ENCODE data around the gene KIF6.

DNA sequence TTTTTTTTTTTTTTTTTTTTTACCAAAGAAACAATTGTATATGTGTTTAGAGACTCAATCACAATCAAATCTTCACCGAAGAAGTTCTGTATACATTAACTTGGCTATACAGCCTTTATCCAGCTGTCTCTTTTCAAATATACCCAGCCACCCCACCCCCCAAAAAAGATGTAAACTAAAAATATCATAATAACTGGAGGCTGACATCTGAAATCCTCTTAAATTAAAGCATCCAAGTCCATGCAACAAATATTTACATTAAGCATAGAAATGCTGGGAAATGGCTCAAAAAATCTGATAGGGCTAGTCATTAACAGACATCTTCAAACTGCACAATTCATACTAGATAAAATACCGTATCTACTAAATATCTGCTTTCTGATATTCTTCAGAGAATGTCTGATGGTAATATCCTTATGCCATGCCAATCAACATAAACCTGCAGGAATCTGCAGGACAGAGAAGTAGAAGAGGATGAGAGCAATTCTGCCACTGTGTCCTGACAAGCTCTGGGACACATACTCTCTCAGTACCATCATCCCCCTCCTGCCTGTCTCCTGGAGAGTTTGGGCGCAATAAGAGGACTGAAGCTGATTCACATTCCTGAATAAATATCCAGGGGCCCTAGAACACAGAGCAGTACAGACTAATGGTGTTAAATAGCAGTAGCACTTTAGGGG is 152.4 kb downstream of the KIF6 start:
- TF ChIP-seq, protein P1, sequence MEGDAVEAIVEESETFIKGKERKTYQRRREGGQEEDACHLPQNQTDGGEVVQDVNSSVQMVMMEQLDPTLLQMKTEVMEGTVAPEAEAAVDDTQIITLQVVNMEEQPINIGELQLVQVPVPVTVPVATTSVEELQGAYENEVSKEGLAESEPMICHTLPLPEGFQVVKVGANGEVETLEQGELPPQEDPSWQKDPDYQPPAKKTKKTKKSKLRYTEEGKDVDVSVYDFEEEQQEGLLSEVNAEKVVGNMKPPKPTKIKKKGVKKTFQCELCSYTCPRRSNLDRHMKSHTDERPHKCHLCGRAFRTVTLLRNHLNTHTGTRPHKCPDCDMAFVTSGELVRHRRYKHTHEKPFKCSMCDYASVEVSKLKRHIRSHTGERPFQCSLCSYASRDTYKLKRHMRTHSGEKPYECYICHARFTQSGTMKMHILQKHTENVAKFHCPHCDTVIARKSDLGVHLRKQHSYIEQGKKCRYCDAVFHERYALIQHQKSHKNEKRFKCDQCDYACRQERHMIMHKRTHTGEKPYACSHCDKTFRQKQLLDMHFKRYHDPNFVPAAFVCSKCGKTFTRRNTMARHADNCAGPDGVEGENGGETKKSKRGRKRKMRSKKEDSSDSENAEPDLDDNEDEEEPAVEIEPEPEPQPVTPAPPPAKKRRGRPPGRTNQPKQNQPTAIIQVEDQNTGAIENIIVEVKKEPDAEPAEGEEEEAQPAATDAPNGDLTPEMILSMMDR (IDR thresholded peaks at IDR 0.05; ENCODE audit: borderline replicate concordance, extremely low read depth, low read length, poor library complexity, severe bottlenecking): no peak
- no peak for TF ChIP-seq EZH2 (IDR thresholded peaks at IDR 0.05; ENCODE audit: borderline replicate concordance, low read depth, low read length, severe bottlenecking)
